ENCODE results near the gene ESPN. TPM values are rescaled to one million over a fixed set of nuclear protein-coding genes. Genes with fewer than 3 reads are reported as not detected.

The ESPN gene
- total RNA-seq, 1 experiment from 2014 or later, result 53.1 TPM

GRCh38 chr1:6496890-6497214 is 72.3 kb downstream of the ESPN start:
- no peak overlapping the region for H3K27ac ChIP-seq (ENCODE audit: insufficient read length, low read depth, low read length)
- H3K27me3 ChIP-seq (ENCODE audit: insufficient read depth, low read length), result no peaks in the 10 kb centered on the region
- H3K9me3 ChIP-seq (ENCODE audit: control insufficient read depth, low read depth, low read length), result no peaks in the 10 kb centered on the region
- no peak for DNase-seq
- peaks cover 19 to 20% of the 10 kb centered on the region in 2 experiments for H3K4me1 Mint-ChIP-seq
- peaks cover 0 to 4% (median 0%) of the 10 kb centered on the region in 3 experiments; a peak in 2 of 7 replicates for H3K36me3 Mint-ChIP-seq (ENCODE audit: insufficient read depth in 1 of 3, low read depth in 3 of 3)
- H3T11ph ChIP-seq (ENCODE audit: low read length), result no peak overlapping the region
- peaks cover 9% of the 10 kb centered on the region for H3K23me2 ChIP-seq (ENCODE audit: insufficient read length, low read depth, low read length, poor library complexity, severe bottlenecking)
- WGBS (ENCODE audit: extremely low coverage, insufficient read length, low lambda C conversion rate), result no CpG with 5 or more reads among the region's 21 CpGs
- TF ChIP-seq, protein P1, sequence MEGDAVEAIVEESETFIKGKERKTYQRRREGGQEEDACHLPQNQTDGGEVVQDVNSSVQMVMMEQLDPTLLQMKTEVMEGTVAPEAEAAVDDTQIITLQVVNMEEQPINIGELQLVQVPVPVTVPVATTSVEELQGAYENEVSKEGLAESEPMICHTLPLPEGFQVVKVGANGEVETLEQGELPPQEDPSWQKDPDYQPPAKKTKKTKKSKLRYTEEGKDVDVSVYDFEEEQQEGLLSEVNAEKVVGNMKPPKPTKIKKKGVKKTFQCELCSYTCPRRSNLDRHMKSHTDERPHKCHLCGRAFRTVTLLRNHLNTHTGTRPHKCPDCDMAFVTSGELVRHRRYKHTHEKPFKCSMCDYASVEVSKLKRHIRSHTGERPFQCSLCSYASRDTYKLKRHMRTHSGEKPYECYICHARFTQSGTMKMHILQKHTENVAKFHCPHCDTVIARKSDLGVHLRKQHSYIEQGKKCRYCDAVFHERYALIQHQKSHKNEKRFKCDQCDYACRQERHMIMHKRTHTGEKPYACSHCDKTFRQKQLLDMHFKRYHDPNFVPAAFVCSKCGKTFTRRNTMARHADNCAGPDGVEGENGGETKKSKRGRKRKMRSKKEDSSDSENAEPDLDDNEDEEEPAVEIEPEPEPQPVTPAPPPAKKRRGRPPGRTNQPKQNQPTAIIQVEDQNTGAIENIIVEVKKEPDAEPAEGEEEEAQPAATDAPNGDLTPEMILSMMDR (conservative IDR thresholded peaks at IDR 0.05), result no peak
- no peak overlapping the region for H2BK20ac ChIP-seq (ENCODE audit: low read depth, low read length, poor library complexity, severe bottlenecking)
- peaks cover 38% of the 10 kb centered on the region for H3K27me3 Mint-ChIP-seq (ENCODE audit: low read depth)
- no peak overlapping the region for H3K56ac ChIP-seq (ENCODE audit: insufficient read length, low read depth, low read length)
- no peak overlapping the region for H3K4ac ChIP-seq (ENCODE audit: low read depth, low read length)
- H3K4me3 Mint-ChIP-seq, result peak overlapping the region; percentile 68 to 83
- H4K20me1 ChIP-seq (ENCODE audit: control insufficient read depth, insufficient read depth, insufficient read length), result no peaks in the 10 kb centered on the region
- no peak overlapping the region for H3K23ac ChIP-seq (ENCODE audit: insufficient read length, low read depth, low read length)
- H3K18ac ChIP-seq (ENCODE audit: insufficient read length, low read depth, low read length), result no peak overlapping the region
- no peaks in the 10 kb centered on the region for H3K79me2 ChIP-seq (ENCODE audit: insufficient read depth, low read length)
- H2AK5ac ChIP-seq (ENCODE audit: insufficient read length, low read length), result no peak overlapping the region
- no peak overlapping the region for H2AFZ ChIP-seq (ENCODE audit: low read length)
- peak overlapping the region; percentile 57 for H3K4me2 ChIP-seq (ENCODE audit: insufficient read depth, insufficient read length, low read length)
- H3K9me3 Mint-ChIP-seq, result no peaks in the 10 kb centered on the region
- H2BK5ac ChIP-seq (ENCODE audit: insufficient read length, low read length), result no peak overlapping the region
- H4K8ac ChIP-seq (replicated peaks; ENCODE audit: insufficient read length, low read depth, low read length), result no peak overlapping the region
- H3K9ac ChIP-seq (ENCODE audit: extremely low read depth, insufficient read length, low read length), result no peak overlapping the region
- no peak overlapping the region for H2BK12ac ChIP-seq (ENCODE audit: insufficient read length, low read depth, low read length)
- no peak overlapping the region for H4K91ac ChIP-seq (ENCODE audit: insufficient read length, low read depth, low read length)
- no peak overlapping the region for H2BK120ac ChIP-seq (ENCODE audit: low read depth, low read length, poor library complexity, severe bottlenecking)
- no peak overlapping the region for H2BK15ac ChIP-seq (ENCODE audit: low read depth, low read length)
- no peak overlapping the region for H4K5ac ChIP-seq (ENCODE audit: insufficient read length, low read depth, low read length)
- no peak overlapping the region for H3K27ac Mint-ChIP-seq
- no peaks in the 10 kb centered on the region for H3K79me1 ChIP-seq (ENCODE audit: insufficient read depth, low read depth, low read length, poor library complexity, severe bottlenecking)
- H3K14ac ChIP-seq (ENCODE audit: insufficient read depth, low read length), result 0 out of 2 replicates have a peak overlapping the region, but pooled peaks have one; percentile 21
- peaks cover 4% of the 10 kb centered on the region; the same call in 1 of the 2 replicates for H3K4me1 ChIP-seq (ENCODE audit: insufficient read depth, low read length)
